HG02938 (cell line): ENCODE data around the gene OR10G4.
"Not testable (repeated sequence)": the region's sequence is repeated elsewhere in the genome, so short reads cannot be mapped to it uniquely, and the experiment has no call there.

Experiments used
- ATAC-seq: cut with Tn5 transposase; IDR thresholded peaks from one replicate; pipeline ENCODE4 v1.9.1; 2021; ENCODE audit warnings: mild to moderate bottlenecking, moderate library complexity; ENCODE audit not compliant: unreplicated experiment

The OR10G4 gene

GRCh38 chr11:124012697-124013096, at the start of gene OR10G4:
TSS of gene OR10G4 (plus strand) at chr11:124012997. CDS start at chr11:124015575, 2,578 bp downstream.
- no peak for ATAC-seq

GRCh38 chr11:123973816-123974215, 39.0 kb upstream of the OR10G4 start:
- ATAC-seq, result no peak

GRCh38 chr11:123976770-123977560, 35.8 kb upstream of the OR10G4 start:
- ATAC-seq, result no peak

GRCh38 chr11:123977731-123978347, 35.0 kb upstream of the OR10G4 start, which contains the start of gene OR10S1:
TSS of gene OR10S1 (minus strand) at chr11:123977781. CDS start at chr11:123977664, 117 bp downstream.
- ATAC-seq, result no peak

GRCh38 chr11:123979311-123979710, 33.5 kb upstream of the OR10G4 start:
- no peak for ATAC-seq

- ATAC-seq, result no peak
Measured at GRCh38 chr11:123995119-123995518, 17.7 kb upstream of the OR10G4 start, which contains the start of gene OR10G6. TSS of gene OR10G6 (minus strand) at chr11:123995161. CDS start at chr11:123995161, 0 bp downstream.

- not testable (repeated sequence) for ATAC-seq
Measured at GRCh38 chr11:124015837-124016236, 3.0 kb downstream of the OR10G4 start.

- ATAC-seq, result no peak
Measured at GRCh38 chr11:124026498-124026897, 13.7 kb downstream of the OR10G4 start, which contains the start of gene OR10G8. TSS of gene OR10G8 (plus strand) at chr11:124026798. CDS start at chr11:124029623, 2,825 bp downstream.

GRCh38 chr11:124036666-124037065, 23.9 kb downstream of the OR10G4 start:
- no peak for ATAC-seq

- ATAC-seq, result no peak
Measured at GRCh38 chr11:124039557-124039956, 26.8 kb downstream of the OR10G4 start.

GRCh38 chr11:124041254-124041653, 28.5 kb downstream of the OR10G4 start, which contains the start of gene OR10G7:
TSS of gene OR10G7 (minus strand) at chr11:124041325. CDS start at chr11:124039001, 2,324 bp downstream.
- ATAC-seq, result no peak

- no peak for ATAC-seq
Measured at GRCh38 chr11:124043420-124043819, 30.6 kb downstream of the OR10G4 start.

GRCh38 chr11:124050748-124051147, 38.0 kb downstream of the OR10G4 start:
- no peak for ATAC-seq

GRCh38 chr11:124052966-124053365, 40.2 kb downstream of the OR10G4 start:
- ATAC-seq, result no peak
